Vagina (tissue), 2 donors: ENCODE data around the gene ITIH3.

Experiments used
- POLR2A ChIP-seq, 2 donors: fragments of 450-650 bp; IDR thresholded peaks; one replicate each; pipeline ENCODE4 v1.6.1; 2017; ENCODE audit warnings: antibody characterized with exemption in 2 of 2, mild to moderate bottlenecking in 2 of 2, moderate library complexity in 2 of 2
- POLR2AphosphoS5 ChIP-seq, 2 donors: sonication (generic); formaldehyde crosslinking; IDR thresholded peaks; one replicate each; pipeline ENCODE4 v1.9.0; 2017; ENCODE audit warnings: antibody characterized with exemption in 2 of 2, mild to moderate bottlenecking in 2 of 2, low read depth in 1 of 2; ENCODE audit not compliant: insufficient read depth in 1 of 2
- TF ChIP-seq, protein P1 (sequence below), 3 experiments: fragments of 450-650 bp in 2 of 3; fragments of 200-600 bp in 1 of 3; sonication (generic) in 1 of 3; IDR thresholded peaks; one replicate each; pipeline ENCODE4 v1.5.1; 2017 to 2019; ENCODE audit warnings: antibody characterized with exemption in 3 of 3, mild to moderate bottlenecking in 2 of 3, moderate library complexity in 2 of 3

DNA sequence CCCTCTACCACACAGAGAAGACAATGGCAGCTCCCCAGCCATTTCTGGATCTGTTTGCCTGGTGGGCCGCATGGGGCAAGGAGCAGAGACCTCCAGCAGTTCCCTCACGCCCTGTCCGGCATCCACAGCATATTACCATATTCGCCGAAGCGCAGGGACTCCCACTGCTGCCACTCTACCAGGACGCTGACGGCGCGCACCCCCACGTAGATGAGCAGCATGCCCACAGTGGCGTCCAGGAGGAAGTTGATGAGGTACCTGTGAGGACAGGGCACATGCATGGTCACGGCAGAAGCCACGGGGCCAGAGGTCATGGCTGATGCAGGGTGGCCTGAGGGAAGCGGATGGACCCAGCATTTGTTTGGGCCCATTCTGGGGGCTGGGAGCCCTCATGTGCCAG is 55.1 kb downstream of the ITIH3 start:
- TF ChIP-seq, protein P1, sequence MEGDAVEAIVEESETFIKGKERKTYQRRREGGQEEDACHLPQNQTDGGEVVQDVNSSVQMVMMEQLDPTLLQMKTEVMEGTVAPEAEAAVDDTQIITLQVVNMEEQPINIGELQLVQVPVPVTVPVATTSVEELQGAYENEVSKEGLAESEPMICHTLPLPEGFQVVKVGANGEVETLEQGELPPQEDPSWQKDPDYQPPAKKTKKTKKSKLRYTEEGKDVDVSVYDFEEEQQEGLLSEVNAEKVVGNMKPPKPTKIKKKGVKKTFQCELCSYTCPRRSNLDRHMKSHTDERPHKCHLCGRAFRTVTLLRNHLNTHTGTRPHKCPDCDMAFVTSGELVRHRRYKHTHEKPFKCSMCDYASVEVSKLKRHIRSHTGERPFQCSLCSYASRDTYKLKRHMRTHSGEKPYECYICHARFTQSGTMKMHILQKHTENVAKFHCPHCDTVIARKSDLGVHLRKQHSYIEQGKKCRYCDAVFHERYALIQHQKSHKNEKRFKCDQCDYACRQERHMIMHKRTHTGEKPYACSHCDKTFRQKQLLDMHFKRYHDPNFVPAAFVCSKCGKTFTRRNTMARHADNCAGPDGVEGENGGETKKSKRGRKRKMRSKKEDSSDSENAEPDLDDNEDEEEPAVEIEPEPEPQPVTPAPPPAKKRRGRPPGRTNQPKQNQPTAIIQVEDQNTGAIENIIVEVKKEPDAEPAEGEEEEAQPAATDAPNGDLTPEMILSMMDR (IDR thresholded peaks at IDR 0.05): no peak
- TF ChIP-seq POLR2A (IDR thresholded peaks at IDR 0.05) (no peak), POLR2AphosphoS5 (IDR thresholded peaks at IDR 0.05; ENCODE audit: insufficient read depth in 1 of 2, low read depth in 1 of 2) (no peak)
